EH (cell line): ENCODE measurements around the gene TXK.

Experiments
- DNase-seq: peaks from one replicate; pipeline ENCODE4 v3.0.0-alpha.2; 2015; ENCODE audit warnings: low read depth

TXK gene

GRCh38 chr4:48021100-48021499 lies 113.0 kb downstream of the TXK start:
- DNase-seq: no peak

DNA sequence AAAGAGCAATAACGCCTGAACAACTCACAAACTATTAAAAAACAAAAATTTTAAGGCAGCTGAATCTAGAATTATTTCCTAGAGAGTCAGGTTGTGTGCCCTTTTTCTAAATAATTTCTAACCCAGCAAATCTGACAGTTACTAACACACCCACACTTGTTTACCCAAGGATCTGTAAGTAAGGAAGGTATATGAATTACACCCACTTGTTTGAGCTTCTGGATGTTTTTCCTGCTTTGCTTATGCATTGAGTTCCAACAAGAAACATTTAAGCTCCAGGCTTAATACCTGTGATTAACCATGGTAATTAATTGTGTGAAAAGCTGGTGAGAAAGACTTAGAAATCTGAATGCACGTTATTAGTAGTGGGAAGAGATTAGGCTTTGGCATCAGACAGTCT lies 115.9 kb downstream of the TXK start:
- DNase-seq: no peak

DNA sequence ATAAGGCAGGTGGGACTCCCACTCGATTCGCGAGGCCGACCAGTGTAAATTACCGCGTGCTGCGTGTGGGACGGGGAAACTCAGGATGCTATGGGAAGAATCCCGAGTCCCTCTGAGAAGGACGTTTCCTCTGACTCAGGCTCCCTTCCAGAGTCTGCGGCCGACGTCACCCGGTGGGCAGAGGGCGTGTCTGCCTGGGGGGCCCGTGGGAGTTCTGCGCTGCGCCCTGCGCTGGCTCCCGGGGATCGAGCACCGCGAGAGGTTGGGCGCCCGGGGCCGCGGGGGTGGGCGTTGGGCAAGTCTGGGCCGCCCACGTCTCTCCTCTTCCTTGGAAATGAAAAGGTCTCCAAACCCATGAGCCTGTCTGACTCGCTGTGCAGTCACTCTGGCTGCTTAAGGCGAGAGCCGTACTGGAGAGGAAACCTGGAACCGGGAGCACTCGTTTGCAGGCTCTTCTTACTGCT lies 116.9 kb downstream of the TXK start:
- peak; percentile 68 for DNase-seq
